Neuronal stem cell (in vitro differentiated cells): ENCODE measurements around the gene SPDYE9. TPM values are rescaled to one million over a fixed set of nuclear protein-coding genes. Genes with fewer than 3 reads are reported as not detected.
"Not testable (repeated sequence)": the region's sequence is repeated elsewhere in the genome, so short reads cannot be mapped to it uniquely, and the experiment has no call there.

ENCODE experiments used
- DNase-seq: peaks from one replicate; pipeline ENCODE4 v3.0.0-alpha.2; 2013; ENCODE audit warnings: low spot score
- H2AFZ ChIP-seq: one replicate; pipeline ENCODE4 v1.6.1; 2013; ENCODE audit warnings: mild to moderate bottlenecking, low read length, inconsistent platforms
- H2AK5ac ChIP-seq: 2 replicates; pipeline ENCODE4 v1.6.1; 2013; ENCODE audit warnings: low read depth, mild to moderate bottlenecking, inconsistent platforms, low read length, moderate library complexity, mixed read lengths
- H2BK120ac ChIP-seq: 2 replicates; pipeline ENCODE4 v1.6.1; 2013; ENCODE audit warnings: low read depth, mild to moderate bottlenecking, inconsistent platforms, low read length, moderate library complexity, mixed read lengths
- H2BK12ac ChIP-seq: one replicate; pipeline ENCODE4 v1.6.1; 2013; ENCODE audit warnings: low read length, inconsistent platforms
- H2BK15ac ChIP-seq: 2 replicates; pipeline ENCODE4 v1.6.1; 2013; ENCODE audit warnings: mild to moderate bottlenecking, low read length, inconsistent platforms, mixed read lengths
- H2BK5ac ChIP-seq: one replicate; pipeline ENCODE4 v1.6.1; 2013; ENCODE audit warnings: inconsistent platforms, mild to moderate bottlenecking, low read length, moderate library complexity
- H3K14ac ChIP-seq: one replicate; pipeline ENCODE4 v1.6.1; 2013; ENCODE audit warnings: low read length, inconsistent platforms
- H3K18ac ChIP-seq: 2 replicates; pipeline ENCODE4 v1.6.1; 2013; ENCODE audit warnings: low read length, inconsistent platforms
- H3K23ac ChIP-seq: 2 replicates; pipeline ENCODE4 v1.6.1; 2013; ENCODE audit warnings: low read depth, mild to moderate bottlenecking, mixed read lengths, low read length, inconsistent platforms; ENCODE audit not compliant: poor library complexity
- H3K27ac ChIP-seq: replicated peaks from 3 replicates; pipeline ENCODE4 v1.5.1; 2013; ENCODE audit warnings: low read length, inconsistent platforms
- H3K27me3 ChIP-seq, 3 experiments: 2 replicates each; pipeline ENCODE4 v1.6.1; 2013; ENCODE audit warnings: low read length in 3 of 3, mild to moderate bottlenecking in 2 of 3, inconsistent platforms in 1 of 3, low read depth in 1 of 3, mixed read lengths in 1 of 3, moderate library complexity in 1 of 3; ENCODE audit not compliant: control insufficient read depth in 3 of 3, insufficient read depth in 3 of 3
- H3K36me3 ChIP-seq, 2 donors: replicated peaks in 1 of 2; 2 replicates each; pipeline ENCODE4 v1.6.1; 2013; ENCODE audit warnings: low read length in 2 of 2; ENCODE audit not compliant: control insufficient read depth in 2 of 2, insufficient read depth in 2 of 2
- H3K4ac ChIP-seq: 2 replicates; pipeline ENCODE4 v1.6.1; 2013; ENCODE audit warnings: inconsistent platforms, mild to moderate bottlenecking, low read length, moderate library complexity
- H3K4me1 ChIP-seq, 2 donors: 1 replicate in 1 of 2; 2 replicates in 1 of 2; pipeline ENCODE4 v1.6.1; 2013; ENCODE audit warnings: low read length in 2 of 2, low read depth in 1 of 2; ENCODE audit not compliant: control insufficient read depth in 2 of 2, insufficient read depth in 1 of 2
- H3K4me2 ChIP-seq: one replicate; pipeline ENCODE4 v1.6.1; 2013; ENCODE audit warnings: mild to moderate bottlenecking, low read length, inconsistent platforms; ENCODE audit not compliant: insufficient read depth, poor library complexity, severe bottlenecking
- H3K4me3 ChIP-seq, 2 donors: 2 replicates each; pipeline ENCODE4 v1.5.1; 2013; ENCODE audit warnings: low read length in 2 of 2, mild to moderate bottlenecking in 2 of 2, inconsistent platforms in 1 of 2, moderate library complexity in 1 of 2
- H3K79me1 ChIP-seq: one replicate; pipeline ENCODE4 v1.6.1; 2013; ENCODE audit warnings: low read depth, mild to moderate bottlenecking, inconsistent platforms, low read length, moderate library complexity
- H3K9ac ChIP-seq: one replicate; pipeline ENCODE4 v1.6.1; 2013; ENCODE audit warnings: mild to moderate bottlenecking, low read depth, low read length, inconsistent platforms; ENCODE audit not compliant: poor library complexity
- H3K9me3 ChIP-seq, 2 donors: replicated peaks in 1 of 2; 2 replicates each; pipeline versions ENCODE3 to v1.6.1; 2013; ENCODE audit warnings: low read length in 2 of 2, mild to moderate bottlenecking in 2 of 2, inconsistent platforms in 1 of 2, low read depth in 1 of 2, mixed read lengths in 1 of 2, moderate library complexity in 1 of 2; ENCODE audit not compliant: control insufficient read depth in 2 of 2, insufficient read depth in 1 of 2
- H4K8ac ChIP-seq: one replicate; pipeline ENCODE4 v1.6.1; 2013; ENCODE audit warnings: low read depth, mild to moderate bottlenecking, inconsistent platforms, low read length, moderate library complexity
- H4K91ac ChIP-seq: one replicate; pipeline ENCODE4 v1.6.1; 2013; ENCODE audit warnings: low read length, low read depth, mild to moderate bottlenecking, inconsistent platforms; ENCODE audit not compliant: poor library complexity
- WGBS, 2 donors: extraction: QIAGEN DNeasy Blood & Tissue Kit; methylation state at CpG; one replicate each; pipeline ENCODE4 v1.1.7; 2013; ENCODE audit warnings: missing lambda C conversion rate in 2 of 2, mixed read lengths in 1 of 2; ENCODE audit not compliant: insufficient read length in 2 of 2, insufficient replicate concordance in 1 of 2; ENCODE audit errors: extremely low coverage in 2 of 2; 5-methylcytosine and 5-hydroxymethylcytosine counted together
- polyA plus RNA-seq, 2 experiments: library from polyadenylated mRNA; stranded (reverse); fragments of 200-250 nt; gene quantifications; one replicate each; pipeline ENCODE4 v1.2.3, GENCODE V29; 2013

The SPDYE9 gene, protein sequence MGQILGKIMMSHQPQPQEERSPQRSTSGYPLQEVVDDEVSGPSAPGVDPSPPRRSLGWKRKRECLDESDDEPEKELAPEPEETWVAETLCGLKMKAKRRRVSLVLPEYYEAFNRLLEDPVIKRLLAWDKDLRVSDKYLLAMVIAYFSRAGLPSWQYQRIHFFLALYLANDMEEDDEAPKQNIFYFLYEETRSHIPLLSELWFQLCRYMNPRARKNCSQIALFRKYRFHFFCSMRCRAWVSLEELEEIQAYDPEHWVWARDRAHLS
- polyA plus RNA-seq (2013, experiment 1 of 2): not detected
- polyA plus RNA-seq (2013, experiment 2 of 2): not detected

GRCh38 chr7:73085938-73086337 lies at the start of gene SPDYE9:
TSS of gene SPDYE9 (minus strand) at chr7:73086038. CDS start at chr7:73084238, 1,800 bp downstream.
- H3K9me3 ChIP-seq, H3K23ac ChIP-seq, H3K14ac ChIP-seq, H3K27me3 ChIP-seq, H3K79me1 ChIP-seq, H3K4me1 ChIP-seq, DNase-seq, H2BK120ac ChIP-seq, H2AFZ ChIP-seq, H3K4ac ChIP-seq, H2BK5ac ChIP-seq, H3K18ac ChIP-seq, H2BK12ac ChIP-seq, H2BK15ac ChIP-seq, H3K4me2 ChIP-seq, H3K4me3 ChIP-seq, H3K9ac ChIP-seq, H3K27ac ChIP-seq, H4K8ac ChIP-seq, H3K36me3 ChIP-seq, H4K91ac ChIP-seq, H2AK5ac ChIP-seq: not testable (repeated sequence)
- WGBS, 2 donors: no CpG with 5 or more reads among the region's 8 CpGs

GRCh38 chr7:73134866-73135265 lies 49.0 kb upstream of the SPDYE9 start:
- H3K4me3 ChIP-seq, H3K27ac ChIP-seq, H2BK15ac ChIP-seq, H4K91ac ChIP-seq, H3K27me3 ChIP-seq, H2AFZ ChIP-seq, H3K14ac ChIP-seq, H3K4ac ChIP-seq, H3K18ac ChIP-seq, H3K9ac ChIP-seq, H2BK5ac ChIP-seq, DNase-seq, H3K36me3 ChIP-seq, H3K4me1 ChIP-seq, H3K9me3 ChIP-seq, H2BK120ac ChIP-seq, H3K23ac ChIP-seq, H2BK12ac ChIP-seq, H3K79me1 ChIP-seq, H4K8ac ChIP-seq, H2AK5ac ChIP-seq, H3K4me2 ChIP-seq: not testable (repeated sequence)
- WGBS, 2 donors: no CpG with 5 or more reads among the region's 2 CpGs

DNA sequence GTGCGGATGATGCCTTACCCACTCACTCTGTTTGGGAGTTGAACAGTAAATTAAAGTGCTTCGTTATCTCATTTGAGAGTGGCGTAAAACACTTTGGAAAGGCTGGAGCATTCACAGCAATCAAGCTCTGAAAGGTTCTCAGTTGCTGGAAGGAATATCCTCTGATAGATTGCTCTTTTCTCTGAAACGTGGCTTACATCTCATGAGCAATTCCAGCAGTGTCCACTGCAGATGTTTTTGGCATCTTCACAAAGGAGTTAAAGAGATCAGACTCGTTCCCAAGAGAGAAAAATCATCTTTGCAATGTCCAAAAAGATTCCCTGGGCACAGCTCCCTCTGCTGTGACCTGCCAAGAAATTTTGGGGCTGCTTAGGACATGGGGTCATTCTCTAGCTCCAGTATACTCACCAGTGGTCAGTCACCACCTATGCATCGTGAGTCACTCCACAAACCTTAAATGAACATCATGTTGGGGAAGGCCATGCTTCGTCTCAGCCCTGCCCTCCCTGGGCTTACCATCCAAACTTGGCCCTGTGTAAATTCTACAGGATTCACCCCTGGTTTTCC lies 46.9 kb upstream of the SPDYE9 start:
- not testable (repeated sequence) for H2BK12ac ChIP-seq
- no CpG with 5 or more reads among the region's 7 CpGs for WGBS, 2 donors

GRCh38 chr7:73130612-73131011 lies 44.8 kb upstream of the SPDYE9 start:
- H4K8ac ChIP-seq, H2BK120ac ChIP-seq, H2BK15ac ChIP-seq, H3K14ac ChIP-seq, H3K27me3 ChIP-seq, H2AFZ ChIP-seq, H3K23ac ChIP-seq, H2BK12ac ChIP-seq, H3K4me2 ChIP-seq, H3K79me1 ChIP-seq, H2AK5ac ChIP-seq, H3K36me3 ChIP-seq, H3K18ac ChIP-seq, H4K91ac ChIP-seq, H3K27ac ChIP-seq, DNase-seq, H3K4ac ChIP-seq, H3K9me3 ChIP-seq, H3K4me3 ChIP-seq, H3K4me1 ChIP-seq, H2BK5ac ChIP-seq, H3K9ac ChIP-seq: not testable (repeated sequence)
- WGBS, 2 donors: no CpG with 5 or more reads among the region's 2 CpGs

More for the DNA sequence above, 46.9 kb upstream of the SPDYE9 start:
- not testable (repeated sequence) for H4K8ac ChIP-seq, H3K4me3 ChIP-seq, H2BK5ac ChIP-seq, H2AK5ac ChIP-seq, H2BK15ac ChIP-seq, H3K79me1 ChIP-seq, H3K23ac ChIP-seq, H3K4me2 ChIP-seq, H3K9me3 ChIP-seq, DNase-seq, H4K91ac ChIP-seq, H3K9ac ChIP-seq, H3K4ac ChIP-seq, H2BK120ac ChIP-seq, H3K36me3 ChIP-seq, H3K18ac ChIP-seq, H2AFZ ChIP-seq, H3K4me1 ChIP-seq, H3K27ac ChIP-seq, H3K14ac ChIP-seq, H3K27me3 ChIP-seq
